ENCODE measurements around the gene CD22. TPM values are rescaled to one million over a fixed set of nuclear protein-coding genes. Genes with fewer than 3 reads are reported as not detected.

The CD22 gene
- total and polyA plus RNA-seq, 2 of the 8 experiments (the other 6 are each of a cell fraction or from before 2014, with no cell fraction given), result 0.06 to 0.60 TPM

DNA sequence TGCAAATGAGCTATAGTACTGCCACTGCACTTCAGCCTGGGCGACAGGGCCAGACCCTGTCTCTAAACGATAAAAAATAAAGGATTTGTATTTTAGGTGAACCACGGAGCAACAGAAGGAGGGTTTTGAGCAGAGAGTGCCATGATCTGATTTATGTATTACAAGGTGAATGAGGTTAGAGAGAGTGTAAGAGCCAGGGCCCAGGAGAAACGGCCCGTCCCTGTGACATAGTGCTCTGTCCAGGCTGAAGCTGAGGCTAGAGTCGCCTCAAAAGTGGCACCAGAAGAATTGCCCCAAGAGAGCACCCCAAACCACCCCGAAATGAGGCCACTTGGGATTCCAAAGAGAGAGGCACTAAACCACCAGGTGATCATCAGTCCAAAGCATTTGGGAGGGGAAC, 20.1 kb upstream of the CD22 start (continued):
- no peak for TF ChIP-seq CHD7 (IDR thresholded peaks at IDR 0.05; ENCODE audit: insufficient replicate concordance, low read length)
- TF ChIP-seq, protein P1, sequence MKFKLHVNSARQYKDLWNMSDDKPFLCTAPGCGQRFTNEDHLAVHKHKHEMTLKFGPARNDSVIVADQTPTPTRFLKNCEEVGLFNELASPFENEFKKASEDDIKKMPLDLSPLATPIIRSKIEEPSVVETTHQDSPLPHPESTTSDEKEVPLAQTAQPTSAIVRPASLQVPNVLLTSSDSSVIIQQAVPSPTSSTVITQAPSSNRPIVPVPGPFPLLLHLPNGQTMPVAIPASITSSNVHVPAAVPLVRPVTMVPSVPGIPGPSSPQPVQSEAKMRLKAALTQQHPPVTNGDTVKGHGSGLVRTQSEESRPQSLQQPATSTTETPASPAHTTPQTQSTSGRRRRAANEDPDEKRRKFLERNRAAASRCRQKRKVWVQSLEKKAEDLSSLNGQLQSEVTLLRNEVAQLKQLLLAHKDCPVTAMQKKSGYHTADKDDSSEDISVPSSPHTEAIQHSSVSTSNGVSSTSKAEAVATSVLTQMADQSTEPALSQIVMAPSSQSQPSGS (IDR thresholded peaks at IDR 0.05; ENCODE audit: low read length), result no peak
- TF ChIP-seq RFX5 (IDR thresholded peaks at IDR 0.05; ENCODE audit: borderline replicate concordance, low read depth, low read length), result no peak

All from H1 (cell line).